GM21526 (cell line): ENCODE results near the gene OTUD6A.
"Not testable (repeated sequence)": the region's sequence is repeated elsewhere in the genome, so short reads cannot be mapped to it uniquely, and the experiment has no call there.

ENCODE experiments used
- ATAC-seq: cut with Tn5 transposase; IDR thresholded peaks from one replicate; pipeline ENCODE4 v1.9.1; 2021; ENCODE audit warnings: moderate library complexity; ENCODE audit not compliant: unreplicated experiment, low FRiP score

OTUD6A gene

DNA sequence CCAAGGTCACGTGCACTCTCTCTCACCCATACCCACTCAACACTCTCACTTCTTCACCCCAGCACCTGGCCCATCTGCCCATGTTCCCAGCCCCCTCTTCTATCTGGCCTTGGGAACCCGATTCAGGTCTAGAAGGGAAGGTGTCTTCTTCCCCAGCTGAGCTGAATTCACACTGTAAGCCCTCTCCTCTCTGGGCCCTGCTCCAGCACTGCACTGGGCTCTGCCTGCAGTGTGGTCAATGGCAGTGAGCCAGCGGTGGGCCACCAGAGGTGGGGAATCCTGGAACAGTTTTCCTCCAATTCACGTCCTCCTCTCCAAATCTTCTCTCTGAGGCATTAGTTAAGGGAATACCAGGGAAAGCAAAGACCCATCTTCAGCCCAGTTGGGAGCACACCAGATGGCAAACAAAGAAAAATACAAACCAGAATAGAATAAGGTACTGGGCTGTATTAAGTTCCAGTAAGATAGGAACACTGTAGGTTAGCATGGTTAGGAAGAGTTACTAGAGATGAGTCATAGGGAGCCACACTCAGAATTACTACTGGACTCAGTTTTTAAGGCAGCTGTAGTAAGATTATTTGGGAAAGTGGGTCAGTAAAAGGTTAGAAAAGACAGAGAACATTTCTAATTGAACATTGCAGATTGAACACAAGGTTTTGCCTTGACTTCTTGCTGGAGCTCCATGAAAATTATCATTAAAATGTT is 17.6 kb upstream of the OTUD6A start:
- no peak for ATAC-seq

DNA sequence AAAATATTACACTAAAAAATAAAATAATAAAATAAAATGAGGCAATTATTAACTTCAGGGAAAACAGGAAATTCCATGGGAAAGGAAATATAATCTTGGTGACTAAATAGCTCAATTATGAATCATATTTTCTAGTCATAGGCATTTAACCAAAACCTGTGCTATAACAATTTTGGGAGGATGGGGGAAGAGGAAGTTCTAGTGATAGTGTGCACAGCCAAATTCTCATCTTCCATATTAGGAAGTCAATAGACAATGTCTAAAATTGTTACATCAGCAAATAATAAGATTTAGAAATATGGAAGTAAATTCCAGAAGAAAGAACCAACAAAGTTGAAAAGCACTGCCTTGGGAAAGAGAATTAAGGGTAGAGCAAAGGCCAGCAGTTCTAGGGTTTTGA is 15.3 kb upstream of the OTUD6A start:
- no peak for ATAC-seq

DNA sequence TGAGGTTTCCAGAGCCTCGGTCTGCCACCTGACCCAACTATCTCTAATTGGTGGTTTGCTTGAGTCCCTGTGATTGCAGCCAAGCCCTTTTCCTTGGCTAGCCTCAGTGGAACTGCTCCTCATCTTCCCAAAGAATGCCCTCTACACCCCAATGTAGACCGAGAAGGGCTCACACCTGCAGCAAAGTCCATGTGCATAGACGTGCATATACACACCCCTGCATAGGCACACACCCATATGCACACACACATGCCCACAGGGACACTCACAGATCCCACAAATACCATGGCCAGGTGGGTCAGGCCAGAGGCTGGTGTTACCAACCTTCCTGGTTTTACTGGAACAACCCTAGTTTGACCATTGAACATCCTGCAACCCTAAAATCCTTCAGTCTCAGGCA is 12.9 kb upstream of the OTUD6A start:
- no peak for ATAC-seq

DNA sequence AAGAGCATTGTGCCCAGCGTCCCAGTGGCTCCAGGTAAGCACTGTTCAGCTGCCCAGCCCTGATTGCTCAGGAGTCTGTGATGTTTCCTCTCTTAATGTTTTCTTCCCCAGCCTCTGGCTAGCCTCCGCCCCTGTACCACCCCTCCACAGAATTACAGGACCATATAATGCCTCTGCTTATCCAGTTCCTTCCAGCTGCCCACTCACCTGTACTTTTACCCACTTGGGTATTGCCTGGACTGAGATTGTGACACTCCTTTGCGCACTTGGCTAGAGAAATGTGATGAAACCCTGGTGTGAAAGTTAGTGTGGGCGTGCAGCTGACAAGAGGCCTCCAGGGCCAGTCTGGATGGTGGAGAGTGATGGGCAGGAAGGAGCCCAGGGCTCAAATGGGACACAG is 12.3 kb upstream of the OTUD6A start, which contains the start of gene AWAT2:
Gene AWAT2, minus strand, starts transcription at position 14 of the 400 bp plus-strand sequence. Its CDS starts 6 bp downstream, at position 8.
- ATAC-seq, result no peak

DNA sequence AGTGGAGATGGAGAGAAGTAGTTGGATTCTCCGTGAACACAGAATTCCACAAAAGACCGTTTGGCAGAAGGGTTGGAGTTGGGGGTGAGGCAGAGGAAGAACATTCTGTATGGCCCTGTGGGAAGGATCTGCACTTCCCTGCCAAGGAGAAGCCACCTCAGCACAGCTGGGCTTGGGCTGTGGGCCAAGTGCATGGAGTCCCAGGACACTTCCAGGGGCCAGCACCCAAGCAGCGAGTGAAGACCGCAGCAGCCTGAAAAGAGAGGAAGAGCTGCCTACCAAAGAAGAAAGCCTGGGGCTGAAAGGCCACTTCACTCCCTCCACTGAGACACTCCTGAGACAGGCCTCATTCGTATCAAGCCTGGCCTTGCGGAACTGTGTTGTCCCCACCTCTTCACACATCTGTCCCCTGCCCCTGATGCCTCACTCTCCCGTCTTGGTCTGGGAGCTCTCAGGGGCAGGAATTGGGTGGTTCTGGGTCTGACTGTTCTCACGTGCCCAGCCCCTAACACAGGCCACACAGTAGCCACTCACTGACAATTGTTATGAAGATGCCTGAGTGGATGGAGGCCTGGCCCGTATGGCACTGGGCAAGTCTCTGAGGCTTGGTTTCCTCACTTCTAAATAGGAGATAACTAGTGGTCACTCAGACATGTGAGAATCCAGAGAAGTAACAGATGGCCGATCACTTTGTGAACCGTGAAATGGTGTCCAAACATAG is 9.2 kb upstream of the OTUD6A start:
- ATAC-seq, result no peak

DNA sequence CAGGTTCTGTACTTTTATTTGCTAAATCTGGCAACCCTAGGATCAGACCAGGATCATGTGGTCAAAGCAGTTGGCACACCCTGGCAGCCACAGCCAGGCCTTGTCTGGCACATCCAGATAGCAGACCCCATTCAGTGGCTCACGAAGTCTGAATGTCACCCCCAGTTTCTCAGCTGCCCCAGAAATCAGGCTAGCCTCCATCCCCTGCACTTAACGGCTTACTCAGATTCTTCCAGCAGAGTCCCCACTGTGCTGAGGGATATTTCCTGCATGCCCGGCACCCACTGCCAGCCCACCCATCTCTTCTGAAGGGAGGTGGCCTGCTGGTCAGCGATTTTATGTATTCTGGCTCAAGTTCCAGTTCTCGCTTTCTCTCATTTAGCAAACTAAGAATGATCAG is 7.9 kb upstream of the OTUD6A start:
- no peak for ATAC-seq

DNA sequence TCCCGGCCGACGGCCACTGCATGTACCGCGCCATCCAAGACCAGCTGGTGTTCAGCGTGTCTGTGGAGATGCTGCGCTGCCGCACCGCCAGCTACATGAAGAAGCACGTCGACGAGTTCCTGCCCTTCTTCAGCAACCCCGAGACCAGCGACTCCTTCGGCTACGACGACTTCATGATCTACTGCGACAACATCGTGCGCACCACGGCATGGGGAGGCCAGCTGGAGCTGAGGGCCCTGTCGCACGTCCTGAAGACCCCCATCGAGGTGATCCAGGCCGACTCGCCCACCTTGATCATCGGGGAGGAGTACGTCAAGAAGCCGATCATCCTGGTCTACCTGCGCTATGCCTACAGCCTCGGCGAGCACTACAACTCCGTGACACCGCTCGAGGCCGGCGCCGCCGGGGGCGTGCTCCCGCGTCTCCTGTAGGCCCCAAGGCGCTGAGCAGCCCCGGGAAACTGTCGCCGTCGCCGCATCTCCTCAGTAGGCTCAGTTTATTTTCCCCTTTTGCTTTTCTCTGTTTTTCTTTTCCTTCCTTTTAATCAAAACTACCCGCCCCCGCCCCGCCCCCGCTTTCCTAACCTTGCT is 799 bp downstream of the OTUD6A start:
- ATAC-seq, result no peak

DNA sequence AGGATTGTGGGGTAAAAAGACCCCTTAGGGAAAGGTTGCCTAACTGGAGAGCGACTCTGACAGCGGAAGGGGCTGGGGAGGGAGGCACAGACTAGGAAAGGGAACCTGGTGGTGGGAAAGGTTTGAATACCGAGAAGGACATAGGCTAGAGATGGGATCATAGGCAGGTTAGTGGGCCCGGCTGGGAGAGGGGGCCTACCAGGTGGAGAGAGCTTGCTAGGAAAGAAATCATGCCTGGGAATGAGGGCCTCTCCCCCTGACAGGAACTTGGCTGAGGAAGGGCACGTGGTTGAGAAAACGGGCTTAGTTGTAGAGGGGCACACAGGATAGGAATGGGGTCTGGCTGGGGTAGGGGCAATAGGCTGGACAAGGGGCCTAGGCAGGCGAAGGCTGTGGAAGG is 4.4 kb downstream of the OTUD6A start:
- no peak for ATAC-seq

DNA sequence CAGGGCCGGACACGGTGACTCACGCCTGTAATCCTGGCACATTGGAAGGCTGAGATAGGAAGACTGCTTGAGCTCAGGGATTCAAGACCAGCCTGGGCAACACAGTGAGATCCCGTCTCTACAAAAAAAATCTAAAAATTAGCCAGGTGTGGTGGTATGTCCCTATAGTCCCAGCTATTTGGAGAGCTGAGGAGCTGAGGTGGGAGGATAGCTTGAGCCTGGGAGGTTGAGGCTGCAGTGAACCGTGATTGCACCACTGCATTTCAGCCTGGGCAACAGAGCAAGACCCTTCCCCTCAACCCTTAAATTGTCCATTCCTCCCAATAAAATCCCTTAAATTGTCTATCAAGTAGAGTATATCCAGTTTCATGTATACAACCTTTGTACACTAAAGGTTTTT is 17.0 kb downstream of the OTUD6A start:
- ATAC-seq, result no peak

DNA sequence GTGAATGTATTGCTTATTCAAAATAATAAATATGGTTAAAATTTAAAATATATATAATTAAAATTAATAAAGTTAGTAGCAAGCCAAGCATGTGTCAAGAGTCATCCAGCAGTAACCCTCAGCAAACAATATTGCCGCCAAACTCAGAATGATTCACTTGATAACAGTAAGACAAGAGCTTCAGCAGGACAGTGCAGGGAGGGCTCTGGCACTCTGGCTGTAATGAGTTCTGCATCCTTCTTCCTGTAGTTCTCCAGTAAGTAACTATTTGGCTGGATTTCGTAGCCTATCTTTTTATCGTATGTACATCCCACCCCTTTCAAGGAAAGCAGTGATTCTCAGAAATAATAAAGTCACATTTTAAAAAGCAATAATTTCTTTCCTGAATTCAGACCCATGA is 17.6 kb downstream of the OTUD6A start:
- no peak for ATAC-seq

DNA sequence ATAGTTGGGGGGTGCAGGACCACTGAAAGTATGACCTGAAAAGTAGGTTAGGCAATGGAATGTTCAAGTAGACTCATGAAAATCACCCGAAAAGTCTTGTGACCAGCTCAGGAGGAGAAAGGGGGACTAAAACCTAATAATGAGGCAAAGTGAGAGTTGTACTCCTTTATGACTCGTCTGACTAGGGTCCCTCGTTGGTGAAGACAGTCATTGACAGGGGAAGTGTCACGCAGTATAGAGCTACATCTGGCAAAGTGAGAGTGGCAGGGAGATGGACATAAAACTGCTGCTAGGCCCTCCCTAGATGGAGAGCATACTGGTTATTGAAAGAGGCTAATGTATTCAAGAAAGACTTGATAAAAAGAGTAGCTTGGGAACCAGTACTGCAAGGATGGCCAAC is 20.5 kb downstream of the OTUD6A start:
- ATAC-seq, result no peak

DNA sequence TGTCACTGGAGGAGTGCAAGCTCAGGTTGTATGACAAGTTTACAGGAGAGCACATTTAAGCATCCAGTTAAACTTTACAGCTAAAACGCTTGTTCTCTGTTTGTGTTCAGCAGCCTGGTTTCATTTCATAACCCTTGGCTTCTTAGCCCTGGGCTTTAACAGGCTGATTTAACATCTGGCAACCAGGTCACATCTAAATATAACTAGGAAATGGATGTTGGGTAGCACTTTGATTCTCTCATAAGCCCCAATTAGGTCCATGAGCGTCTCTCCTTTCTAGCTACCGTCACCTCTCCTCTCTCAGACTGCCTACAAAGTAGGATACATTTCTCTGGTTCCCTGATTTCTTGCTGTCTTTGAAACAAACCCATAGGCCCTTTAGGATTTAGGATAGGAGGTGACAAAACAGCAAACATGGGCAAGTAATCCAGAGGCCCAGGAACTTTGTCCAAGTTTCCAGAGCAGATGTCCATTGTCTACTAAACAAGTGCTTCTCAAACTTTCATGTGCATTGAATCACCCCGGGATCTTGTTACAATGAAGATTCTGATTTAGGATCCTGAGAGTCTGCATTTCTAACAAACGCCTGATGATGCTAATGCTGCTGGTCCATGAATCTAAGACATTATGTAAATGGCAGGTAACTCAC is 22.5 kb downstream of the OTUD6A start:
- ATAC-seq, result no peak

DNA sequence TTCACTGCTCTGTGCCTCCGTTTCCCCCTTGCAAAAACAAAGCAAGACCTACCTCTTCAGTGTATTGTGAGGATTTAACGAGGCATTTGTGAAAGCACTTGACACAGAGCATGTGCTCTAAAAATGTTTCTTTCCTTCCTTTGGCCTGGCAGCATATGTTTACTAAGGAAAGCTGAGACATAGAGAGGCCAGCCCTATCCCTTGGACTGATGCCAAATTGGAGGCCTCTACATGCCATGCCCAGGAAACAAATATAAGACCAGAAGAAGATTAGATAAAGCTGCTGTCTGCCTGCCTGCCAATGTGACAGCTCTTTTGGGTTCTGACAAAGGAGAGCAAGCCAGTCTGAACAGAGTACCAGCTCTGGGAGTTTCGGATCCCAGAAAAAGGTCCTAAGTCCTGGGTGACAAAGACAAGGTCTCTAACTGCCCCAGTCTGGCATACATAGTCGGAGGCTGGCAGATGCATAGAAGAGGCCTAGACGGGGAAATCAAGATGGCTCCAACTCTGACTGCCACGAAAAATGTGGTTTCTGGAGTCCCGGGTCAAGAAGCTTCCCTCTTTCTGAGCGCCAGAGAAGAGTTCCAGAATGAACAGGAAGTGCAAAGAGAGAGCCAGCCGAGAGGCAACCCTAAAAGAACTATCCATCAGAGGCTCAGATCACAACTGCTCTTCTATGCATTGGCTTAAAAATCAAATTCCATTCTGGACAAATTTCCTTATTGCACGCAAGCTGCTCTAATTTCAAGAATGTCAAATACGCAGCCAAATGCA is 25.8 kb downstream of the OTUD6A start:
- ATAC-seq, result no peak

DNA sequence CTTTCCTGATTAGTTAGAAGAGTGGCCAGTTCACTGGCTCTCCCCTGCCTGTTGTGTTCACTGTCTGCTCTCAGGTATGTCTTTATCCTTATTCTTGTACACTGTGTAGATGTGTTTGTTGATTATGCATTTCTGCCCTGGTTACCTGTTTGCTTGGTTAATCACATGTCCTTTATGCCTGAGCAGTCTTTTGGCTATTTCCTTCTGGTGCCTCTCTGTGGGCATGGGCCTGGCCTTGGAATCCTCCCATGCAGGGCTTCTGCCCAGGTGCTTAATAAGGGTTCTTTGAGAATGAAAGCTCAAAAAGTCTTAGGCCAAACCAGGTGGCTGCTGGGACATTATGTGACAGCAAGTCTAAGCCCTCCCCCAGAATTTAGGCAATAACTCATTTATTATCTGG is 26.5 kb downstream of the OTUD6A start:
- ATAC-seq, result no peak

DNA sequence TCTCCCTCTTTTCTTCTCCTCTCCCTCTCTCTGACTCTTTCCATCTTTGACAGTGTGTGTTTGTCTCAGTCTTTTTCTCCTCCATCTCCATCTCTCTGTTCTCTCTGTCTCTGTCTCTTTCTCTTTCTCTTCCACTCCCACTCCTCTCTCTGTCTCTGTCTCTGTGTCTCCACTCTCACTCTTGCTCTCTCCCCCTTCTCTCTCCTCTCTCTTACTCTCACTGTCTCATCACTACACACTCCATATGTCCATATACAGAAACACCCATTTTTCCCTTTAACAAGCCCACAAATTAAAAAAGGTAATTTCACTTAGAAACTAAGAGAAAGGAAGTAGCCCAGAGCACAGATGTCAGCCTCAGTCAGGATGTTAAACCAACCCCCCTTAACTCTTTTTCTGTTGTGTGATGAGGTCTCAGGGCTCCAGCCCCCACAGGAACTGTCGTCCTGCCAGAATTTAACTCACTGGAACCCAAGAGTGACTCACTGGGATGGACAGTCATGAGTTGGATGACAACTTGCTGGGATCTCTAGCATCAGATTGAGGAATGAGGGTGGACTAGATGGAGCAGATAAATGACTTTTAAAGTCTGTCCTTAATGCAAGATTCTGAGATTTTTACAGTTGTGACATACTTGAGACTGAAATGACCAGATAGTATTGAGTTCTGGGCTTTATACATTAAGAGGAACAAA is 27.5 kb downstream of the OTUD6A start:
- no peak for ATAC-seq

DNA sequence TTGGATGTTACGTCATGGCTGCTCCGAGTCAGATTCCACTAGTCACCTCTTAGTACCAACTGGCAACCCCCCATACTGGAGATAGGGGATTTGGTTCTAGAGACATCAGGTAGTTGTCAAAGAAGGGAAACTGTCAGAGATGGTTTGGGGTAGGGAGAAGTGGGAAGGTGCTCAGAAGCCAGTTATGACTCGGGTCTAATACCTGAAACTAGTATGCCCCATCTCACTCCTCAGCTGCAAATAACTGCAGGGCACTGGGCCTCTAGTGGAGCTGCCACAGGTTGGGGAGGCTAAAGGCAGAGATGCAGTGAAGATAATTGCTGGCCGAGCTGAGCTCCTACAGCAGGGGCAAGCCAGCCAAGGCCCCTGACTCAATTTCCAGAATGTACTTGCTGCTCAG is 30.0 kb downstream of the OTUD6A start:
- no peak for ATAC-seq

DNA sequence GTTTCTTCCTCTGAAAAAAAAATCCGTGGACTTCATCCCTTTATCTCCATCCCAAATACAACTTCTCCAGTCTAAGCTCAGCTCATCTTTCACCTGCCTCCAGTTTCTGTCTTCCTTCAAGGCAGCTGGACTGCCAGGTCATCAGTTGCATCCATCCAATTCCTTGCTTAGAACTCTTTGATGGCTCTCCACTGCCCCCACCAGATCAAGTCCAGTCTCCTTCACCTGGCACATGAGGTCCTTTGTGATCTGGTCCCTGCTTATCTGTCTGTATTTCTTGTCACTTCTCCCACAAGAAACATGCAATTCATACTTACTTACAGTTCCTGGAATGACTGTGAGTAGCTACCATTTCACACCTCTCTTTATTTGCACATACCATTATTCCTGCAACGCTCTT is 33.8 kb downstream of the OTUD6A start:
- no peak for ATAC-seq

DNA sequence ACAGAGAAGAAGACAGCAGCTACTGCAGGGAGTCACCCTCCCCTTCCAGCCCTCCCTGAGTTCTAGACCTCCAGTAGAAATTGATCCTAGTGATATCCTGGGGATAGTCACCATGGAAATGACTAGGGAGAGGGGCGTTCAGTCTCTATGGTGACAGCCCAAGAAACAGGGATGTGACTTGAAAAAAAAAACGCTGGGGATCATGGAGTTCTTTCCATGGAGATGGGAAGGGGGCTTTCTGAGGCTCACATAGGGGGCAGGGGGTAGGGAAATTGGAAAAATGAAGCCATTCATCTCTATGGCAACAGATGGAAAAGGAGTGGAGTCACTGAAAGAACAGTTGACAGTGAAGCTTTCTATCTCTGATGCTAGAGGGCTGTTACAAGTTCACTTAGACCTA is 43.0 kb downstream of the OTUD6A start:
- ATAC-seq, result no peak

DNA sequence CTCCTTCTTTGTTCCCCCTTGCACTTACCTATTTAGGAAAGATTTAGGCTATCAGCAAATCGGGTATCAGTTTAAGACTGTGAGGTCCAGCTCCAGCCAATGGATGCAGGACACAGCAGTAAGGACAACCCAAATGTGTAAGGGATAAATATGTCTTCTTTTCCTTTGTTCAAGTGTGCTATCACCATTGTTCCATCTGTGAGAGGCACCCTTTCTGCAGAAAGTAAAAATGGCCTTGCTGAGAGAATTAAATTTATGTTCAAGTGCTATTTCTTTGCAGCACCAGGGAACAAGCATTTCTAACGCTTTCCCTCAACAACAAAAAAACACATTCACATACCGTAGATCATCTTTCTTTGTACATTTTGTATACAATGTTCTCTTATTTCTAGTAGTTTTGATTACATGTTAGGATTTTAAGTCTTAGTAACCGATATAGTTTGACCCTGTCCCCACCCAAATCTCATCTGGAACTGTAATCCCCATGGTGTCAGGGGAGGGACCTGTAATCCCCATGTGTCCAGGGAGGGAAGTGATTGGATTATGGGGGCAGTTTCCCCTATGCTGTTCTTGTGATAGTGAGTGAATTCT is 49.3 kb downstream of the OTUD6A start:
- ATAC-seq, result not testable (repeated sequence)
